ENCODE data around the gene TPCN2. TPM values are rescaled to one million over a fixed set of nuclear protein-coding genes. Genes with fewer than 3 reads are reported as not detected.

Gene TPCN2
- total and polyA plus RNA-seq, 9 of the 15 experiments (the other 6 are each of a cell fraction or from before 2014, with no cell fraction given): 0.66 to 10.2 (median 4.6) TPM

- H3K4me2 ChIP-seq (ENCODE audit: insufficient read depth, low read length): no peak overlapping the region
- POLR2A ChIA-PET: no interaction called here
- in situ Hi-C loops (cut with MboI): no loop called here
- 84% methylated on average over 28 of the region's 35 CpGs for WGBS (ENCODE audit: insufficient coverage, low coverage, missing lambda C conversion rate)
- DNase-seq (ENCODE audit: extremely low read depth in 1 of 4, low spot score in 3 of 4) (no peak), FAIRE-seq (no peak), ATAC-seq (no peak)
- no peak overlapping the region for H2AFZ ChIP-seq (ENCODE audit: low read depth, low read length)
- H3K9me3 ChIP-seq (replicated peaks; ENCODE audit: control insufficient read depth, insufficient read depth, low read depth, low read length): no peaks in the 10 kb centered on the region
- no peaks in the 10 kb centered on the region for H3K27me3 ChIP-seq (ENCODE audit: control insufficient read depth in 2 of 2, insufficient read depth in 2 of 2, low read length in 2 of 2)
- CTCF ChIA-PET (ENCODE audit: low intra/inter-chr PET ratio): no interaction called here
- H3K9ac ChIP-seq (ENCODE audit: insufficient read depth in 1 of 2, low read depth in 2 of 2, low read length in 2 of 2): no peak overlapping the region
- no peaks in the 10 kb centered on the region; the same call in 2 of the 3 replicates for H3K36me3 ChIP-seq (ENCODE audit: control insufficient read depth, insufficient read depth, low read length)
- H3K9me1 ChIP-seq (ENCODE audit: control insufficient read depth, insufficient read depth, low read length): no peaks in the 10 kb centered on the region
- peaks cover 9% of the 10 kb centered on the region; the same call in 1 of the 2 replicates for H4K20me1 ChIP-seq (replicated peaks; ENCODE audit: control insufficient read depth, insufficient read depth, low read length)
- no peak overlapping the region for H3K4me3 ChIP-seq
- intact Hi-C loops (cut with micrococcal nuclease): no loop called here
- peaks cover 12% of the 10 kb centered on the region for H3K79me2 ChIP-seq (ENCODE audit: control insufficient read depth, insufficient read depth, low read length)
- H3K4me1 ChIP-seq (replicated peaks in 1 of 2; ENCODE audit: control insufficient read depth in 2 of 2, insufficient read depth in 2 of 2, low read length in 2 of 2): peaks cover 0 to 44% of the 10 kb centered on the region in 2 experiments; a peak in 3 of 5 replicates
- BruUV-seq (replicated peaks): no TSS peak
- no peak for TF ChIP-seq EP300 (IDR thresholded peaks at IDR 0.05; ENCODE audit: low read length)
- 0 out of 2 replicates have a peak, but pooled peaks have one; percentile 7 for TF ChIP-seq POLR2G (IDR thresholded peaks at IDR 0.05; ENCODE audit: low read depth, low read length)
- TF ChIP-seq ZNF280A (IDR thresholded peaks at IDR 0.05; ENCODE audit: low read depth, partially characterized antibody): no peak
- no peak overlapping the region for H3K27ac ChIP-seq (ENCODE audit: extremely low read depth, low read depth, low read length)
These were observed 5.0 kb downstream of the TPCN2 start for GRCh38 chr11:69053546-69054396.

All from K562 (cell line).